ENCODE results near the gene CACNB1. TPM values are rescaled to one million over a fixed set of nuclear protein-coding genes. Genes with fewer than 3 reads are reported as not detected.

Gene CACNB1
- total and polyA plus RNA-seq, 2 donors (not counting 1 experiment from before 2014, with no cell fraction given): 3.8 to 12.4 TPM

DNA sequence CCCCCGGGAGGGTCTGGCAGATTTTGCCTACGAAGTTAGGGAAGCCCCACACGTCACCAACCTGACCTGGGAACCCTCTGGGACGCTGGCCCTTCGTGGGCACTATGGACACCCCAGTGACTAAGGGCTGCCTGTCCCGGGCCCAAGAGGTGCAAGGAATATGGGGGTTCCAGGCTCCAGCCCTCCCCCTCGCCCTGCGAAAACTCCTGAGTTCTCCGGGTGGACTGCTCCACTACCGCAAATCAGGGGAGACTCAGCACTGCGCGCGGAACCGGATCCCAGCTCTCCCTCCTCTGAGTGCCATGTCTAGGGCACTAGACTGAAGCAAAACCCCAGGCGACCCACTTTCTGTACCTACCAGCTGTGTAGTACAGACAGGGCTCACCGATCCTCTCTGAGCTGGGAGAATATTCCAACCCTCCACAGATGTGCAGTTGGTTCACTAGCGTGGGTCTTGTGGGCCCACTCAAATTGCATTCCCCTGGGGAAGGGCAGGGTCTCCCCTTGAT, 31.6 kb downstream of the CACNB1 start, which contains the start of gene ARL5C:
Gene ARL5C (minus strand): TSS at position 321 of the 509 bp plus-strand sequence. CDS start 401 bp downstream, outside the sequence.
- H3K27ac Mint-ChIP-seq: peak within 1 kb of the TSS; percentile 29

More for the DNA sequence above, 31.6 kb downstream of the CACNB1 start, which contains the start of gene ARL5C:
- ChIA-PET POLR2A (interaction anchor here (0.6 to 0.9 kb wide), 2 partner anchors 199 to 411 kb away, joined by 3 read pairs; partner anchors contain the start of gene FBXO47), CTCF (interaction anchor here (1.0 to 6.9 kb wide), 10 partner anchors 9 to 184 kb away, joined by 3 to 77 read pairs (median 22); partner anchors contain the start of gene PLXDC1)
- H3K79me2 ChIP-seq (ENCODE audit: control insufficient read depth, insufficient read depth, low read length): no peaks in the 10 kb centered on the region
- peak within 1 kb of the TSS; percentile 71 for H3K9ac ChIP-seq (ENCODE audit: low read length)
- peak; percentile 29 for DNase-seq
- peak within 1 kb of the TSS; percentile 89 for H3K4me2 ChIP-seq (replicated peaks; ENCODE audit: low read depth, low read length, poor library complexity, severe bottlenecking)
- H3K4me1 Mint-ChIP-seq: peaks cover 28% of the 10 kb centered on the region
- no peak for ATAC-seq (ENCODE audit: low read depth)
- WGBS (ENCODE audit: insufficient coverage): 32% methylated on average over 17 of the region's 17 CpGs
- H2AFZ ChIP-seq (ENCODE audit: insufficient read depth, low read depth, low read length, poor library complexity, severe bottlenecking): peak within 1 kb of the TSS; percentile 87
- TF ChIP-seq EZH2 (IDR thresholded peaks at IDR 0.05; ENCODE audit: borderline replicate concordance, insufficient read depth, low read depth, low read length, poor library complexity, severe bottlenecking): no peak
- TF ChIP-seq, protein P1, sequence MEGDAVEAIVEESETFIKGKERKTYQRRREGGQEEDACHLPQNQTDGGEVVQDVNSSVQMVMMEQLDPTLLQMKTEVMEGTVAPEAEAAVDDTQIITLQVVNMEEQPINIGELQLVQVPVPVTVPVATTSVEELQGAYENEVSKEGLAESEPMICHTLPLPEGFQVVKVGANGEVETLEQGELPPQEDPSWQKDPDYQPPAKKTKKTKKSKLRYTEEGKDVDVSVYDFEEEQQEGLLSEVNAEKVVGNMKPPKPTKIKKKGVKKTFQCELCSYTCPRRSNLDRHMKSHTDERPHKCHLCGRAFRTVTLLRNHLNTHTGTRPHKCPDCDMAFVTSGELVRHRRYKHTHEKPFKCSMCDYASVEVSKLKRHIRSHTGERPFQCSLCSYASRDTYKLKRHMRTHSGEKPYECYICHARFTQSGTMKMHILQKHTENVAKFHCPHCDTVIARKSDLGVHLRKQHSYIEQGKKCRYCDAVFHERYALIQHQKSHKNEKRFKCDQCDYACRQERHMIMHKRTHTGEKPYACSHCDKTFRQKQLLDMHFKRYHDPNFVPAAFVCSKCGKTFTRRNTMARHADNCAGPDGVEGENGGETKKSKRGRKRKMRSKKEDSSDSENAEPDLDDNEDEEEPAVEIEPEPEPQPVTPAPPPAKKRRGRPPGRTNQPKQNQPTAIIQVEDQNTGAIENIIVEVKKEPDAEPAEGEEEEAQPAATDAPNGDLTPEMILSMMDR (IDR thresholded peaks at IDR 0.05): no peak
- H3K9me3 Mint-ChIP-seq (ENCODE audit: insufficient read depth): no peaks in the 10 kb centered on the region
- intact Hi-C loops (cut with micrococcal nuclease): no loop called here
- H3K27me3 ChIP-seq (replicated peaks in 1 of 4; ENCODE audit: control extremely low read depth in 1 of 4, control insufficient read depth in 3 of 4, insufficient read depth in 4 of 4, low read length in 3 of 4): peaks cover 0 to 40% (median 12%) of the 10 kb centered on the region in 4 experiments
- no peaks in the 10 kb centered on the region for H3K36me3 ChIP-seq (replicated peaks in 1 of 2; ENCODE audit: control extremely low read depth in 1 of 2, control insufficient read depth in 1 of 2, extremely low read depth in 1 of 2, insufficient read depth in 2 of 2, low read length in 1 of 2)
- peak within 1 kb of the TSS; percentile 90 for H3K4me3 Mint-ChIP-seq
- peaks cover 20% of the 10 kb centered on the region for H3K27me3 Mint-ChIP-seq
- H4K20me1 ChIP-seq (ENCODE audit: control insufficient read depth, insufficient read depth, low read length, poor library complexity, severe bottlenecking): no peaks in the 10 kb centered on the region
- H3K4me3 ChIP-seq (ENCODE audit: control extremely low read depth in 1 of 5, extremely low read depth in 1 of 5, insufficient read depth in 1 of 5, low read depth in 2 of 5, low read length in 4 of 5): peak within 1 kb of the TSS; percentile 36 to 74 (median 69)
- peaks cover 27 to 29% of the 10 kb centered on the region in 2 donors for H3K4me1 ChIP-seq (ENCODE audit: control insufficient read depth in 2 of 2, insufficient read depth in 2 of 2, low read length in 2 of 2)
- H3K27ac ChIP-seq (ENCODE audit: low read length in 2 of 2): no peak within 1 kb of the TSS
- peaks cover 0 to 12% (median 0%) of the 10 kb centered on the region in 3 donors for H3K9me3 ChIP-seq (ENCODE audit: control extremely low read depth in 1 of 3, control insufficient read depth in 2 of 3, insufficient read depth in 1 of 3, low read length in 2 of 3)

All from B cell (primary cell).